ENCODE data around the gene FAM193A. TPM values are rescaled to one million over a fixed set of nuclear protein-coding genes. Genes with fewer than 3 reads are reported as not detected.

FAM193A gene
- total and polyA plus RNA-seq, 12 donors = 7.5 to 20.6 (median 15.9) TPM

GRCh38 chr4:2781911-2782310 lies 245.5 kb downstream of the FAM193A start:
- H3K27me3 ChIP-seq = no peaks in the 10 kb centered on the region
- peaks cover 0 to 18% (median 9%) of the 10 kb centered on the region in 9 donors for H3K4me1 ChIP-seq
- no peak overlapping the region for H3K4me3 ChIP-seq
- no peak for DNase-seq
- no peak for ATAC-seq
- no peak overlapping the region for H3K27ac ChIP-seq
- H3K9me3 ChIP-seq = peaks cover 0 to 18% (median 5%) of the 10 kb centered on the region in 11 donors
- intact Hi-C loops (cut with DNase I) = no loop called here
- no peaks in the 10 kb centered on the region for H3K36me3 ChIP-seq
- WGBS, 2 donors = 93 to 94% methylated on average over 10 of the region's 10 CpGs
- TF ChIP-seq, protein P1, sequence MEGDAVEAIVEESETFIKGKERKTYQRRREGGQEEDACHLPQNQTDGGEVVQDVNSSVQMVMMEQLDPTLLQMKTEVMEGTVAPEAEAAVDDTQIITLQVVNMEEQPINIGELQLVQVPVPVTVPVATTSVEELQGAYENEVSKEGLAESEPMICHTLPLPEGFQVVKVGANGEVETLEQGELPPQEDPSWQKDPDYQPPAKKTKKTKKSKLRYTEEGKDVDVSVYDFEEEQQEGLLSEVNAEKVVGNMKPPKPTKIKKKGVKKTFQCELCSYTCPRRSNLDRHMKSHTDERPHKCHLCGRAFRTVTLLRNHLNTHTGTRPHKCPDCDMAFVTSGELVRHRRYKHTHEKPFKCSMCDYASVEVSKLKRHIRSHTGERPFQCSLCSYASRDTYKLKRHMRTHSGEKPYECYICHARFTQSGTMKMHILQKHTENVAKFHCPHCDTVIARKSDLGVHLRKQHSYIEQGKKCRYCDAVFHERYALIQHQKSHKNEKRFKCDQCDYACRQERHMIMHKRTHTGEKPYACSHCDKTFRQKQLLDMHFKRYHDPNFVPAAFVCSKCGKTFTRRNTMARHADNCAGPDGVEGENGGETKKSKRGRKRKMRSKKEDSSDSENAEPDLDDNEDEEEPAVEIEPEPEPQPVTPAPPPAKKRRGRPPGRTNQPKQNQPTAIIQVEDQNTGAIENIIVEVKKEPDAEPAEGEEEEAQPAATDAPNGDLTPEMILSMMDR (IDR thresholded peaks at IDR 0.05) = no peak

Other genes starting within 250 kb of the FAM193A start
- gene ZFYVE28, start 118.0 kb upstream of the FAM193A start, total RNA-seq = 1 to 10 TPM; 2.3 to 9.9 (median 3.3) TPM
- 1 to 10 TPM; 3.3 to 6.3 TPM for gene ZFYVE28, start 118.0 kb upstream of the FAM193A start, polyA plus RNA-seq
- gene CFAP99, start 117.7 kb upstream of the FAM193A start, total RNA-seq = not detected
- not detected for gene CFAP99, start 117.7 kb upstream of the FAM193A start, polyA plus RNA-seq
- gene RNF4, start 67.5 kb upstream of the FAM193A start, total RNA-seq = 10 to 100 TPM; 27.4 to 42.1 (median 30.6) TPM
- 10 to 100 TPM; 13.4 to 19.3 TPM for gene RNF4, start 67.5 kb upstream of the FAM193A start, polyA plus RNA-seq
- gene TNIP2, start 219.7 kb downstream of the FAM193A start, total RNA-seq = 10 to 100 TPM; 12.6 to 33.7 (median 14.5) TPM
- gene TNIP2, start 219.7 kb downstream of the FAM193A start, polyA plus RNA-seq = 10 to 100 TPM; 25.8 to 33.6 TPM

Data from heart right ventricle (tissue), 16 donors.